Measurements from ENCODE around the gene GAPDH.
"Not testable (repeated sequence)": the region's sequence is repeated elsewhere in the genome, so short reads cannot be mapped to it uniquely, and the experiment has no call there.

The GAPDH gene

GRCh38 chr12:6547987-6548386 lies 13.7 kb downstream of the GAPDH start:
- no peak for DNase-seq

- no peak for DNase-seq
Measured at GRCh38 chr12:6548556-6548955, 14.2 kb downstream of the GAPDH start.

GRCh38 chr12:6548966-6549683 lies 14.8 kb downstream of the GAPDH start:
- no peak for DNase-seq

GRCh38 chr12:6549684-6550151 lies 15.4 kb downstream of the GAPDH start:
- no peak for DNase-seq

DNA sequence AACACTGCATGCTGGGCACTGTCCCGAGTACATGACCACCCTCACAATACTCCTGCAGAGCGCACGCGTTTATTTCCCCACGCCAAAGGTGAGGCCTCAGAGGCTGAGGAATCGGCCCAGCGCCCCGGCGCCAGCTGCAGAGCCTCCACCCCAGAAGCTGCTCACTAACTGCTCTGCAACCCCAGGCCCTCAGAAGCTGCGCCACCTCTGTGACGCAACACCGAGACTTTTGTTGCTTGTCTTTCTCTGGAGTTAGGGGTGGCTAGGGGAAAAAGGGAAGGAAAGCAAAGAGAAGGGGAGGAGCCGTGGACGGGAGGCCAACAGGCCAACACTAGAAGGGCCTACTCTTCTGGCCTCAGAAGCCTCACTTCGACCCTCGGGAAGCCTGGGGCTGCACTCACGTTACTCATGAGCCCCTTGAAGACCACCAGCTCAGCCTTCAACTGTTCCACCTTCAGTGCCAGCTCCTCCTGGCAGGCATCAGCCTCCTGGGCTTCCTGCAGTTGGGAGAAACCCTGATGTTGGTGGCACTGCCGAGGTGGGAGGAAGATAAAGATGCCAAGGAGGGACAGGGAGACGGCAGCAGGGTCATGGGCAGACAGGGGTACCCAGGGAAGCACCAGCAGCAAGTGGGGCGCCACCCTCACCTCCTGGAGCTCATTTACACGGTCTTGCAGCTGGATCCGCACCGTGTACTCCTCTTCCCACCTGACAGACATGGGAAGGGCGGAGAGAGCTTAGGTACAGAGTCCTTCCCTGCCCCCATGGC lies 16.2 kb downstream of the GAPDH start:
- no peak for DNase-seq

DNA sequence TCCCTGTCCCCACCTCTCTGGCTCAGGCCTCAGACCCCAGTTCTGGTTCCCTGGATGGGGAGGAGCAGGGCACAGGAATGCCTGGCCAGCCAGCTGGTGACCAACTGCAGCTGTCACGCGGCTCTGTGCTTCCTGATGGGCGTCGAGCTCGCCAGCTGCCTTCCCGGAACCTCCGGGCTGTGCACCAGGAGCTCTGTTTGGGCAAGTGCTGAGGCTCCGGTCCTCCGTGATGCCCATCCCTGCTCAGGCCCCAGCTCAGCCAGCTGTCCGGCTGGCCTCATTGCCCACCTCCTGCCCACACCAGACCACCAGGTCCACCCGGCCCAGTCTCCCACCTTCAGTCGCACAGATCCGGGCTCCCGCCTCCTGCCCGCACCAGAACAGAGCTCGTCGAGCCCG lies 16.7 kb downstream of the GAPDH start:
- no peak for DNase-seq

- DNase-seq, result no peak
Measured at GRCh38 chr12:6551496-6552139, 17.3 kb downstream of the GAPDH start.

DNA sequence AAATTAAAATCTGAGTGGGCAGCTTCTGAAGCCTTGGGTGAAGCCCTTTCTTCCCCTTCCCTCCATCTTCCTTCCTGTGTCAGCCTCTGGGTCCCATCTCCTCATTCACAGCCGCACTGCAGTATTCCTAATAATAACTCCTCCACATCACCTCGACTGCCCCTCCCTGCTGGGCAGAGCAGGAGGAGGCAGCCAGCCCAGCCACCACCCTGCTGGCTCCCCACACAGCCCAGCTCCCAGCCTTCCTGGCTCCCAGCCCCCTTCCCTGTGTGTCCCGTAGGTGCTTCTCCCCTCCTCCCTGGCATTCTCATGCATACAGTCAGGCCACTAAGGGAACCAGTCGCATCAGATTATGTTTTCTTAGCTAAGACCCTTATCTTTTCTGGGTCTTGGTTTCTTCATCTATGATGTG lies 17.8 kb downstream of the GAPDH start:
- no peak for DNase-seq

- DNase-seq, result no peak
Measured at GRCh38 chr12:6553051-6553868, 18.9 kb downstream of the GAPDH start.

- peak; percentile 59 to 66 for DNase-seq
Measured at GRCh38 chr12:6554168-6555017, 20.1 kb downstream of the GAPDH start.

DNA sequence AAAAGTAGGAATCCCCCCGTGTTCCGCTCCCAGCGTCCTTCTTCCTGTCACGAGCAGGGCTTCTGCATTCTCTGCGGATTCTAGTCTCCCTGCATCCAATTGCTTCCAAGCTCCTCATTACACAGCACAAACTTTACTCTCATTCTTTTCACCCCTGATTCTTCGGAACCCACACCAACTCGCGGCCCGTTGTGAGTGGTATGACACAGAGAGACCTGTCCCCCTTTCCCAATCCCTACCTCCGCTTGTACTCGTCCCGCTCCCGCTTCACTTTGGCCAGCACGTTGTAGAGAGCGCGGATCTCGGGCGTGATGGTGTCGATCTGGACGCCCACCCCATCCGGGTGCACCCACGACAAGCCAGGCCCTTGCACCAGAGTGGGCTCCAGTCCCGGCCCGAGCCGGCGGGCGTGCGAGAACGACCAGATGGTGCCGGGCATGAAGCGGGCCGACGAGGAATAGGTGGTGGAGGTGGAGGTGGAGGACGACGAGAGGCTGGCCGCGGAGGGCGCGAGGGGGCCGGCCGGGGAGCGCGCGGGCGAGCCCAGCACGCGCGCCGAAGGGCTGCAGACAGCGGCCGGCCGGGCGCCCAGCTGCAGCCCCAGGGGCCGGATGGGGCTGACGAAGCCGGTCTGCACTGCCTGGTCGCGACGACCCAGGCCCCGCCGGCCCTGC lies 20.8 kb downstream of the GAPDH start:
- DNase-seq, result no peak

- DNase-seq, result not testable (repeated sequence)
Measured at GRCh38 chr12:6556496-6556817, 22.1 kb downstream of the GAPDH start.

DNA sequence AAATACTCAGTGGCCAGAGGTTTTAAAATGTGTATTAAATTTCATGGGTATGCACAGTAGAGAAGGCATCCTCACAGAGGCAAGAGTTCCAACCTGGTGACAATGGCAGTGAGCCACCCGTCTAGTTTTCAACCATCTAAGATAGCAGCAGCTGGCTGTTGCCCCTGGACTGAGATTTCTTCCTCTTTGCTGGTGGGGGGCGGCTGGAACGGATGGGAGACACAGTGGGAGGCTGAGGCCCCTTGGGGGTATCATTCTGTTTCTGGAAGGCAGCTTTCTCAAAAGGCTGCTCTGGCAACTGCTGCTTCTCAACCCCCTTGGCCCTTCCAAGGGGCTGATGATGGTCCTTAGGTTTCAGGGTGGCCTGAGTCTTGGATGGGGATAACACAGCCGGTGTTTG lies 22.5 kb downstream of the GAPDH start:
- no peak for DNase-seq

DNA sequence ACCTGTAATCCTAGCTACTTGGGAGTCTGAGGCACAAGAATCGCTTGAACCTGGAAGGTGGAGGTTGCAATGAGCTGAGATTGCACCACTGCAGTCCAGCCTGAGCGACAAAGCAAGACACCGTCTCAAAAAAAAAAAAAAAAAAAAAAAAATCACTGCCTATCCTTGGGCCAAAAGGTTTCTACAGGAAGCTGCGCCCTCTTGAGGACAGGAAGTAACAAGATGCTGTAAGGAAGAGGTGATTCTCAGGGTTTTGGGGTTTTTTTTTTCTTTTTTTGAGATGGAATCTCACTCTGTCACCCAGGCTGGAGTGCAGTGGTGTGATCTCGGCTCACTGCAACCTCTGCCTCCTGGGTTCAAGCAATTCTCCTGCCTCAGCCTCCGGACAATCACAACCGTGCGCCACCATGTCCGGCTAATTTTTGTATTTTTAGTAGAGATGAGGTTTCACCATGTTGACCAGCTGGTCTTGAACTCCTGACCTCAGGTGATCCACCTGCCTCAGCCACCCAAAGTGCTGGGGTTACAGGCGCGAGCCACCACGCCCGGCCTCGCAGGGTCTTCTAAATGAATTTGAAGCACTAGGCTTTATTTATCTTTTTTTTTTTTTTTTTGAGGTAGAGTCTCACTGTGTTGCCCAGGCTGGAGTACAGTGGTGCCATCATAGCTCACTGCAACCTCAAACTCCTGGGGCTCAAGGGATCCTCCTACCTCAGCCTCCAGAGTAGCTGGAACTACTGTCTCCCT lies 23.9 kb downstream of the GAPDH start:
- peak in 1 of 2 experiments; percentile 40 for DNase-seq

- no peak for DNase-seq
Measured at GRCh38 chr12:6559500-6559899, 25.2 kb downstream of the GAPDH start.

GRCh38 chr12:6560501-6561205 lies 26.3 kb downstream of the GAPDH start:
- DNase-seq, result no peak

GRCh38 chr12:6562881-6563280 lies 28.6 kb downstream of the GAPDH start:
- no peak for DNase-seq

DNA sequence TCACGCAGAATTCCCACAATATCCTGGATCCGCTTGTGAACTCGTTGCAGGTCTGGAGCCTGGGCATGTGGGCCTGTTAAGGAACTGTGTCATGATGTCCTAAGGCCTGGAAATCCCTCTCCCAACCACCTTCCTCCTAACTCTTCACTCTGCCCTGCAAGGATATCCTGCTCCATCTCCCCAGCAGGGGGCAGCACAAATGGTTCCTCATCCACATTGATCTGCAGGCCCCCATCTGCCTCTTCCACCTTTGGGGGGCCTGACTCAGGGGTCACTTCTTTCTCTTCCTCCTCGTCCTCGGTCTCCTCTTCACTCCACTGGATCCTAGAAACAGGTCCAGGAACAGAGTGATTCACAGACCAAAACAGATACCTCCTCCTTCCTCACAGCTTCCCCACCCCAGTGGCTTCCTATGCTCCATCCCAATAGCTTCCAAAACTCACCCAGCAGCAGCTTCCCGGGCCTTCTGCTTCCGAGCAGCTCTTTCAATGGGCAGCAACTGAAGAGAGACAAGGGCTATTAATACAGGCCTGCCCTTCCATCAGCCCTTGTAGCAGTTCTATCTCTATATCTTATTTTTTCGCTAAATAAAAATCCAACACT lies 29.2 kb downstream of the GAPDH start:
- peak; percentile 41 to 64 for DNase-seq

- DNase-seq, result no peak
Measured at GRCh38 chr12:6567112-6567670, 32.9 kb downstream of the GAPDH start.
